IMR-90 (cell line): Measurements from ENCODE around the gene AQP12A.

ENCODE experiments used
- CEBPB ChIP-seq: IDR thresholded peaks from 2 replicates; pipeline ENCODE4 v1.6.1; 2012; ENCODE audit warnings: low read depth, low read length, improper control_type of control experiment
- CTCF ChIP-seq: conservative IDR thresholded peaks from 2 replicates; pipeline ENCODE4 v1.5.1; 2012; ENCODE audit warnings: mild to moderate bottlenecking, low read depth, low read length, improper control_type of control experiment
- FOS ChIP-seq: fragments of 150-350 bp; IDR thresholded peaks from 2 replicates; pipeline ENCODE4 v1.6.1; 2016; ENCODE audit warnings: low read depth, low read length
- MAFK ChIP-seq: IDR thresholded peaks from 2 replicates; pipeline ENCODE4 v1.6.1; 2012; ENCODE audit warnings: low read depth, low read length, improper control_type of control experiment
- MXI1 ChIP-seq: IDR thresholded peaks from 2 replicates; pipeline ENCODE4 v1.6.1; 2012; ENCODE audit warnings: low read depth, mild to moderate bottlenecking, low read length, moderate library complexity, borderline replicate concordance
- NFE2L2 ChIP-seq: fragments of 150-350 bp; IDR thresholded peaks from 2 replicates; pipeline ENCODE4 v1.6.1; 2016; ENCODE audit warnings: low read depth, mild to moderate bottlenecking, low read length
- POLR2A ChIP-seq: IDR thresholded peaks from 2 replicates; pipeline ENCODE4 v1.6.1; 2012; ENCODE audit warnings: mild to moderate bottlenecking, low read depth, low read length
- RAD21 ChIP-seq: IDR thresholded peaks from 2 replicates; pipeline ENCODE4 v1.6.1; 2012; ENCODE audit warnings: low read length, improper control_type of control experiment
- RCOR1 ChIP-seq: IDR thresholded peaks from 2 replicates; pipeline ENCODE4 v1.6.1; 2012; ENCODE audit warnings: mild to moderate bottlenecking, low read length, improper control_type of control experiment; ENCODE audit not compliant: insufficient replicate concordance
- RFX5 ChIP-seq: IDR thresholded peaks from 2 replicates; pipeline ENCODE4 v1.8.0; 2012; ENCODE audit warnings: low read depth, mild to moderate bottlenecking, low read length, moderate library complexity
- SMC3 ChIP-seq: fragments of 150-350 bp; IDR thresholded peaks from 2 replicates; pipeline ENCODE4 v1.6.1; 2016; ENCODE audit warnings: low read depth, mild to moderate bottlenecking, antibody characterized with exemption, low read length, moderate library complexity
- TF ChIP-seq, protein P1 (sequence below): fragments of 150-350 bp; IDR thresholded peaks from 2 replicates; pipeline ENCODE4 v1.6.1; 2017; ENCODE audit warnings: mild to moderate bottlenecking, antibody characterized with exemption, low read length, low read depth

- TF ChIP-seq CTCF = no peak
- no peak for TF ChIP-seq CEBPB
- TF ChIP-seq RFX5 = no peak
- TF ChIP-seq MAFK = no peak
- TF ChIP-seq POLR2A = no peak
- TF ChIP-seq, protein P1, sequence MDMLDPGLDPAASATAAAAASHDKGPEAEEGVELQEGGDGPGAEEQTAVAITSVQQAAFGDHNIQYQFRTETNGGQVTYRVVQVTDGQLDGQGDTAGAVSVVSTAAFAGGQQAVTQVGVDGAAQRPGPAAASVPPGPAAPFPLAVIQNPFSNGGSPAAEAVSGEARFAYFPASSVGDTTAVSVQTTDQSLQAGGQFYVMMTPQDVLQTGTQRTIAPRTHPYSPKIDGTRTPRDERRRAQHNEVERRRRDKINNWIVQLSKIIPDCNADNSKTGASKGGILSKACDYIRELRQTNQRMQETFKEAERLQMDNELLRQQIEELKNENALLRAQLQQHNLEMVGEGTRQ = no peak
- no peak for TF ChIP-seq MXI1
- no peak for TF ChIP-seq RAD21
- no peak for TF ChIP-seq SMC3
- TF ChIP-seq RCOR1 = no peak
- TF ChIP-seq FOS = no peak
- TF ChIP-seq NFE2L2 = no peak
These were observed 43.5 kb upstream of the AQP12A start for GRCh38 chr2:240648155-240648649.
